SK-N-DZ (cell line): ENCODE measurements around the gene BSPH1. TPM values are rescaled to one million over a fixed set of nuclear protein-coding genes. Genes with fewer than 3 reads are reported as not detected.
"Not testable (repeated sequence)": the region's sequence is repeated elsewhere in the genome, so short reads cannot be mapped to it uniquely, and the experiment has no call there.

Experiments
- DNase-seq: peaks from one replicate; pipeline ENCODE4 v3.0.0-alpha.2; 2015; ENCODE audit warnings: low spot score
- polyA plus RNA-seq, 2 experiments: library from polyadenylated mRNA; depleted of rRNA; stranded (reverse); fragments of >200 nt; gene quantifications; 2 replicates each; pipeline ENCODE4 v1.2.3, GENCODE V29; 2014

BSPH1 gene, protein sequence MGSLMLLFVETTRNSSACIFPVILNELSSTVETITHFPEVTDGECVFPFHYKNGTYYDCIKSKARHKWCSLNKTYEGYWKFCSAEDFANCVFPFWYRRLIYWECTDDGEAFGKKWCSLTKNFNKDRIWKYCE
- not detected in 2 replicates for polyA plus RNA-seq (2014; cell fraction: cytosol; rRNA removed)
- not detected in 2 replicates for polyA plus RNA-seq (2014; cell fraction: nucleus; rRNA removed)

GRCh38 chr19:47992070-47992469, at the start of gene BSPH1:
TSS of gene BSPH1 (minus strand) at chr19:47992170. CDS start at chr19:47992081, 89 bp downstream.
- DNase-seq, result no peak

DNA sequence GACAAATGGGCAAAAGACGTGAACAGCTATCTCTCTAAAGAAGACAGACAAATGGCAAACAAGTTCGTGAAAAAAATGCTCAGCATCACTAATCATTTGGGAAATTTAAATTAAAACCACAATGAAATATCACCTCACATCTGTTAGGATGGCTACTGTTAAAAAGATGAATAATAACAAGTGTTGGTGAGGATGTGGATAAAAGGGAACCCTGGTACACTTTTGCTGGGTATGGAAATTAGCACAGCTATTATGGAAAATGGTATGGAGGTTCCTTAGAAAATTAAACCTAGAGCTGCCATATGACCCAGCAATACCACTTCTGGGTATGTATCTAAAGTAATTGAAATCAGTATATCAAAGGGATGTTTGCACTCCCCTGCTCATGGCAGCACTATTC, 44.8 kb upstream of the BSPH1 start:
- DNase-seq, result no peak

DNA sequence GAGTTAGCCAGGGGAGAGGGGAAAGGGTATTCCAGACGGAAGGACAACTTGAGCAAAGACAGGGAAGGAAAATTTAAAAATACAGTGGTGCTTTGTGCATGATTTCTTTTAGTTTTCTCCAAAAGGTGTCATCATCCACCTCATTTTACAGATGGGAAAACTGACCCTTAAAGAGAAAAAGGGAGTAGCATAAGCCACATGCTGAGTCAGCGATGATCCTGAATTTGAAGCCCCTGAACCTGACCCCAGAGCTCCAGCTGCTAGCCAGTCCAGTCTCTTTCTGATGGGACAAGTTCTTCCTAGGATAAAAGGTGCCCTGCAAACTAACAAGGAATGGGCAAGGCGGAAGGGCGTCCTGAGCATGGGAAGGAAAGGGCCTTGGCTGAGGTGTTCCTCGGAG, 41.6 kb upstream of the BSPH1 start:
- DNase-seq, result no peak

DNA sequence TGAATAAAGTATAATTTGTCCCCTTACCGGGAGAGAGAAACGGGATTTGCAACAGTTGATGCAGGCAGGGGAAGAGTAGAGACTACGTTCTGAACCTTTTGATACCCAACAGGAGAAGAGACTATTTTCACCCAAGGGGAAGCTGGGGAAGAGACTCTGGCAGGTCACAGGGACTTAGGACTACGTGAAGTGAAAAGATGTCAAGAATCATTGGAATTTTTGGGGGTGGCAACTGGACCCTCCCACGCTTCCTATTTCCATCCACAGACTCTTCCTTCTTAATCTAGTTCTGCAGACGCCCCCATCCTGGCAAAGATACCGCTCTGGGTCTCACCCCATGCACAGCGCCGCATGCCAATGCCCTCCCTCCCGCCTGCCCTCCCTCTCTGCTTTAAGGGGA, 38.1 kb upstream of the BSPH1 start:
- DNase-seq, result no peak

DNA sequence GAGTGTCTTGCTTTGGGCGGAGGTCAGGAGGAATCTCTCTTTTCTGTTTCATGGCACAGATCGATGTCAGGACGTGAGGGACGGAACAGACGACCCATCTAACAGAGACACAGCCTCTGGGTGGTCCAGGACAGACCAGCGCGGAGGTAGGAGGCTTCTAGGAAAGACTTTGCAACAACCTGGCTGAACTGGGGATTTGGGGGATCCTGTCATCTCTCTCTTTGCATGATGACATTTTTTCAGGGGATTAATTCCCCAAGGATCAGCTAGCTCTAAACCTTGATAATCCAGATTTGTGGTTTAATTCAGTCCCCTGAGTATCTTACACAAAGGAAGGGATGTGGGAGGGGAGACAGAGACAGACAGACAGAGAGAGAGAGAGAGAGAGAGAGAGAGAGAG, 37.5 kb upstream of the BSPH1 start:
- DNase-seq, result no peak

DNA sequence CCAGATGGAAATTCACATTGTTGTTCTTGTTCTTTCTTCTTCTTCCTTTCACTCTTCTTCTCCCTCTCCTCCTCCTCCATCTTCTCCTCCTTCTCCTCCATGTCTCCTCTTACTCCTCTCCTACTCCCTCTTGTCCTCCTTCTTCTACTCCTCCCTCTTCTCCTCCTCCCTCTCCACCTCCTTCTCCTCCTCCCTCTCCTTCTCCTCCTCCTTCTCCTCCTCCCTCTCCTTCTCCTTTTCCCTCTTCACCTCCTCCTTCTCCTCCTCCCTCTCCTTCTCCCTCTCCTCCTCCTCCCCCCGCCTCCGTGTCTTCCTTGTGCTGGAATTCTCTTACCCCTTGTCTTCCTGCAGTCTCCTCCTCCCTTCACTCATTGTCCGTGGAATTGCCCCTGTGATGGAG, 33.5 kb upstream of the BSPH1 start:
- DNase-seq, result no peak

- DNase-seq, result no peak
Observed at GRCh38 chr19:48023518-48023917, 31.5 kb upstream of the BSPH1 start.

DNA sequence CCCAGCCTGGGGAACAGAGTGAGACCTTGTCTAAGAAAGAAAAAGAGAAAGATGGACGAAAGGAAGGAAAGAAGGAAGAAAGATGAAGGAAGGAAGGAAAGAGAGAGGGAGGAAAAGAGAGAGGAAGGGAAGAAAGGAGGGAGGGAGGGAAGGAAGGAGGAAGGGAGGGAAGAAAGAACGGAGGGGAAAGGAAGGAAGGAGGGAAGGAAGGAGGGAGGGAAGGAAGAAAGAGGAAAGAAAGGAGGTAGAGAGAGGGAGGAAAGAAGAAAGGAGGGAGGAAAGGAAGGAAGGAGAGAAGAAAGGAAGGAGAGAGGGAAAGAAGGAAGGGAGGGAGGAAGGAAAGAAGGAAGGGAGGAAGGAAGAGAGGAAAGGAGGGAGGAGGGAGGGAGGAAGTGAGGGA, 31.0 kb upstream of the BSPH1 start:
- no peak for DNase-seq

GRCh38 chr19:48020686-48021085, 28.7 kb upstream of the BSPH1 start:
- no peak for DNase-seq

DNA sequence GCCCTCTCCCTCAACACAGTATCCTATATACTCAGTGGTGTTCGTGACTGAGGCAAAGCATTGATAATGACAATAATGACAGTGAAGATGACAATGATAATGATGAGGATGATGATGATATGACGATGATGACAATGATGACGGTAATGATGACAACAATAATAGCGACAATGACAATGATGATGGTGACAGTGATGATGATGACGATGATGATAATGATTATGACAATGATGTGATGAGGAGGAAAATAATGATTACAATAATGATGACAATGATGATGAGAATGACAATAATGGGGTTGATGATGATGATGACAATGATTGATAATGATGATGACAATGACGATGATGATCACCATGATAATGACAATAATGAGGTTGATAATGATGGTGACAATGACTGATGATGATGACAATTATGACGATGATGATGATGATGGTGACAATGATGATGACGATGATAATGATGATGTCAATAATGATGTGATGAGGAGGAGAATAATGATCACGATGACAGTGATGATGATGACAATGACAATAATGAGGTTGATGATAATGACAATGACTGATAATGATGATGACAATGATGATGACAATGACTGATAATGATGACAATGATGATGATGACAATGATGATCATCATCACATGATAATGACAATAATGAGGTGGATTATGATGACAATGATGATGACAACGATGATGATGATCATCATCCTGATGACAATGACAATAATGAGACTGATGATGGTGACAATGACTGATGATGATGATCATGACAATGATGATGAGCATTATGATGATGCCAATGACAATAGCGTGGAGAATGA, 19.2 kb upstream of the BSPH1 start:
- no peak for DNase-seq

DNA sequence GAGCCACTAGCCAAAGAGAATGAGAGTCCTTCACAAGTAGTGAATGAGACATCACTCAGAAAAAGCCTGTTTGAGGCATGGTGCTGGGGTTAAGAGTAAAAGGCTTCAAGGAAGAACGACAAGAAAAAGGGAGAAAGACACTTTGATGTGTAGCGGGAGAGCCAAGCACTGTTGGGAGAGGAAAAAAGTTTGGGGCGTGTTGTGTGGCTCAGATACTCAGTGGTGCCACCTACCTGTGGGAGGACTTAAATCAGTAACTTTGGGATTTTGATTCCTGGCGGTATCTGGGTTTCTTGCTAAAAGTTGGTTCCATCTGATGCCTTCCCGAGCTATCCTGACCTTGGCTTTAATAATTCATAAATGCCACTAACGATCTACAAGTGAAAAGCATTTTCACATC, 14.8 kb upstream of the BSPH1 start:
- no peak for DNase-seq

- no peak for DNase-seq
Observed at GRCh38 chr19:48004236-48004635, 12.3 kb upstream of the BSPH1 start.

GRCh38 chr19:48000846-48001245, 8.9 kb upstream of the BSPH1 start:
- DNase-seq, result no peak

DNA sequence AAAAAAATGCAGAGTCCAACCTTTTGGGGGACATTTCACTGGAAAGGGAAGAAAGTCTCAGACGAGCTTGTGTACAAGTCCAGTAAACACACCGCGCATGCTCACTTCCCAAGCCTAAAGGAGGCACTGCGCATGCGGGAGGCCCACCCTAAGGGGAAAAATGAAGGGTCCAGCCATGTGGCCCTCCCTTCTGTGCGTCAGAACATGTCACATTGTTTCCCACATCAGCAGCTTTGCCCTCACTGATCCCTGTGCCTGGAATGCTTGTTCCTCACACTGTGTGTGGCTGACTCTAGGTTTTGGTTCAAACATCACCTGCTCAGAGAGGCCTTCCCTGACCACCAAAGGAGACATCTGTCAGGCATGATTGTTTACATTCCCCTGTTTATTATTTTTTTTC, 6.8 kb upstream of the BSPH1 start:
- no peak for DNase-seq

- DNase-seq, result no peak
Observed at GRCh38 chr19:47996230-47996727, 4.3 kb upstream of the BSPH1 start.

GRCh38 chr19:47994209-47994802, 2.3 kb upstream of the BSPH1 start, which contains the start of gene ELSPBP1:
TSS of gene ELSPBP1 (plus strand) at chr19:47994632. CDS start at chr19:48008668, 14,036 bp downstream.
- DNase-seq, result peak; percentile 50

DNA sequence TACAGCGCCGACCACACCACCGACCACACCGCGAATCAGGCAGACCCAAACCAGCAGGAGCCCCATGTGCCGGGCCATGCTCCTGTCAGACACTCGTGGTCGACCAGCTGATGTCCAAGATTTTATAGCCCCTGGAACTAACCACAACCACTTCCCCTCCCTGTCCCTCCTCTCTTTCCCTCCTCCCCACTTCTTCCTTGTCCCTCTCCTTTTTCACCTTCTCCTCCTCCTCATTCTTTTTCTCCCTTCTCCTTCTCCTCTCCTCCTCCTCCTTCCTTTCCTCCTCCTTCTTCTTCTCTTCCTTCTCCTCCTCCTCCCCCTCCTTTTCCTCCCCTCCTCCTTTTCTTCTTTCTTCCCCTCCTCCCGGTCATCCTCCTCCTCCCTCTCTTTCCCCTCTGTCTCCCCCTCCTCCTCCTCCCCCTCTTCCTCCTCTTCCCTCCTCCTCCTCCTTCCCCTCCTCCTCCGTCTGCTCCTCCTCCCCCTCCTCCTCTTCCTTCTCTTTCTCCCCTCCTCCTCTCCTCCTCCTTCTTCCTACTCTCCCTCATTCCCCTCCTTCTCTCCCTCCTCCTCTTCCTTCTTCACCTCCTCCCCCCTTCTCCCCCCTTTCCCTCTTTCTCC, 670 bp downstream of the BSPH1 start:
- DNase-seq, result no peak

DNA sequence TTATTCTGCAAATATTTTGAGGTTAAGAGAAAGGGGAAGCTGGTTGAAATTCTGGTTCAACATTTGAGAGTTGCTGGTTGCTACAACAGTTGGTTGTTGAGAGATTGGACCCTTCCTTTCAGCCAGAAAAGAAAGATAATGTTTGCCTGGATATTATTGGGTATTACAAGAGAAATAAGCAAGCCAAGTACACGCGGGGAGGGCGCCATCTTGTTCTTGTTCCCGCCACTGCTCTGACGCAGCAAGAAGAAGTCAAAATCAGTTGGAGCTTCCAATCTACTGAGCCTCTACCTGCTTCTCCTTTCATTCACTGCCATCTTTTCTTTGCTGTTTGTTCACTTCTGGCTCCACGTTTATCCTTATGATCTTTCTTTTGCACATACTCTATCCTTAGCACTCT, 18.4 kb downstream of the BSPH1 start:
- DNase-seq, result no peak

DNA sequence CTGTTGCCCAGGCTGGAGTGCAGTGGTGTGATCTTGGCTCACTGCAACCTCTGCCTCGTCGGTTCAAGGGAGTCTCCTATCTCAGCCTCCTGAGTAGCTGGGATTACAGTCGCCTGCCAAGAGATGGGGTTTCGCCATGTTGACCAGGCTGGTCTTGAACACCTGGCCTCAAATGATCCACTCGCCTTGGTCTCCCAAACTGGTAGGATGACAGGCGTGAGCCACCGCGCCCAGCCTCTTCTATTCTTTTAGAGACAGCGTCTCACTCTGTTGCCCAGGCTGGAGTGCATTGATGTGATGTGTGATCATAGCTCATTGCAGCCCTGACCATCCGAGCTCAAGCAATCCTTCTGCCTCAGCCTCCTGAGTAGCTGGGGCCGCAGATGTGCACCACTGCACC, 36.0 kb downstream of the BSPH1 start:
- not testable (repeated sequence) for DNase-seq

DNA sequence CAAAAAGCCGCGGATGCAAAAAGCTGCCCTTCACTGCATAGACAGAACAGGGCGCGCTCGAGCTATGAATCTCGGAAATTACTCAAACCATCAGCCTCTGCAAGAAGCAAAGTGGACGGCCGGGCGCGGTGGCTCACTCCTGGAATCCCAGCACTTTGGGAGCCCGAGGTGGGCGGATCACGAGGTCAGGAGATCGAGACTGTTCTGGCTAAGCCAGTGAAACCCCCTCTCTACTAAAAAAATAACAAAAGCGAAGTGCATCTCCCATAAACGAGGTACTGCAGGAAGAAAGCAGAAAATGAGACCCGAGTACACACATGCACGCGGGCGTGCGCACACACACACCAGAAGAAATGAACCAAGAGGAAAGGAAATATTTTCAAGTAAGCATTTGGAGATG, 39.8 kb downstream of the BSPH1 start:
- not testable (repeated sequence) for DNase-seq

GRCh38 chr19:47949852-47950521, 42.0 kb downstream of the BSPH1 start:
- DNase-seq, result not testable (repeated sequence)
